GM12878 (cell line): ENCODE measurements around the gene CALR. TPM values are rescaled to one million over a fixed set of nuclear protein-coding genes. Genes with fewer than 3 reads are reported as not detected.

Source experiments
- CEBPZ ChIP-seq: fragments of 150-350 bp; IDR thresholded peaks from 2 replicates; pipeline ENCODE4 v1.6.1; 2016; ENCODE audit warnings: low read depth, low read length
- EP300 ChIP-seq, 2 experiments: fragments of 150-350 bp in 1 of 2; IDR thresholded peaks; 2 replicates each; pipeline ENCODE4 v1.6.1; 2011 to 2012; ENCODE audit warnings: low read depth in 2 of 2, low read length in 2 of 2, borderline replicate concordance in 1 of 2, improper control_type of control experiment in 1 of 2, inconsistent platforms in 1 of 2; ENCODE audit not compliant: control insufficient read depth in 1 of 2
- FOS ChIP-seq: IDR thresholded peaks from 3 replicates; pipeline ENCODE4 v1.6.1; 2011; ENCODE audit warnings: borderline replicate concordance; ENCODE audit not compliant: insufficient read length; ENCODE audit errors: extremely low read depth
- MLLT1 ChIP-seq: fragments of 450-650 bp; IDR thresholded peaks from 2 replicates; pipeline ENCODE4 v1.6.1; 2016; ENCODE audit warnings: mild to moderate bottlenecking
- RUNX3 ChIP-seq: IDR thresholded peaks from 2 replicates; pipeline ENCODE4 v1.6.1; 2012; ENCODE audit warnings: low read length, inconsistent platforms
- polyA plus RNA-seq, 11 experiments: library from polyadenylated mRNA; depleted of rRNA in 4 of 11; unstranded in 6 of 11; stranded (reverse) in 5 of 11; fragments of >200 nt; fragmentation: Nextera tagmentation in 4 of 11; fragmentation: Illumina TruSeq in 1 of 11; extraction: Ambion mirVana in 4 of 11; extraction: Trizol in 1 of 11; gene quantifications; 1 replicate in 1 of 11; 2 replicates in 10 of 11; pipeline versions ENCODE4 v1.2.1 to v1.2.3, GENCODE V29; 2011 to 2016; ENCODE audit warnings: inconsistent platforms in 2 of 11, missing spikeins in 2 of 11, low read depth in 1 of 11
- total RNA-seq, 4 experiments: library from RNA; depleted of rRNA in 3 of 4; stranded (reverse); fragments of >200 nt in 3 of 4; fragmentation: Illumina TruSeq in 1 of 4; extraction: Trizol in 1 of 4; gene quantifications; 2 replicates each; pipeline versions ENCODE4 v1.2.1 to v1.2.3, GENCODE V29; 2013 to 2021
- TF ChIP-seq, protein P1 (sequence below): fragments of 450-650 bp; IDR thresholded peaks from 2 replicates; pipeline ENCODE4 v1.6.1; 2017; ENCODE audit warnings: mild to moderate bottlenecking, moderate library complexity
- TF ChIP-seq, protein P2 (sequence below): IDR thresholded peaks from 2 replicates; pipeline ENCODE4 v1.6.1; 2011; ENCODE audit warnings: low read depth, low read length, improper control_type of control experiment, borderline replicate concordance

Gene CALR
- total and polyA plus RNA-seq, 10 of the 15 experiments (the other 5 are each of a cell fraction or from before 2014, with no cell fraction given) = 202 to 1,451 (median 749) TPM

- TF ChIP-seq MLLT1 (0 out of 2 replicates have a peak, but pooled peaks have one; percentile 34), EP300 (IDR thresholded peaks at IDR 0.05; ENCODE audit: borderline replicate concordance in 1 of 2, control insufficient read depth in 1 of 2, low read depth in 2 of 2, low read length in 2 of 2) (0 out of 4 replicates have a peak, but pooled peaks of 1 of the 2 experiments have one; percentile 2), RUNX3 (no peak), FOS (no peak), CEBPZ (no peak)
- TF ChIP-seq, protein P1, sequence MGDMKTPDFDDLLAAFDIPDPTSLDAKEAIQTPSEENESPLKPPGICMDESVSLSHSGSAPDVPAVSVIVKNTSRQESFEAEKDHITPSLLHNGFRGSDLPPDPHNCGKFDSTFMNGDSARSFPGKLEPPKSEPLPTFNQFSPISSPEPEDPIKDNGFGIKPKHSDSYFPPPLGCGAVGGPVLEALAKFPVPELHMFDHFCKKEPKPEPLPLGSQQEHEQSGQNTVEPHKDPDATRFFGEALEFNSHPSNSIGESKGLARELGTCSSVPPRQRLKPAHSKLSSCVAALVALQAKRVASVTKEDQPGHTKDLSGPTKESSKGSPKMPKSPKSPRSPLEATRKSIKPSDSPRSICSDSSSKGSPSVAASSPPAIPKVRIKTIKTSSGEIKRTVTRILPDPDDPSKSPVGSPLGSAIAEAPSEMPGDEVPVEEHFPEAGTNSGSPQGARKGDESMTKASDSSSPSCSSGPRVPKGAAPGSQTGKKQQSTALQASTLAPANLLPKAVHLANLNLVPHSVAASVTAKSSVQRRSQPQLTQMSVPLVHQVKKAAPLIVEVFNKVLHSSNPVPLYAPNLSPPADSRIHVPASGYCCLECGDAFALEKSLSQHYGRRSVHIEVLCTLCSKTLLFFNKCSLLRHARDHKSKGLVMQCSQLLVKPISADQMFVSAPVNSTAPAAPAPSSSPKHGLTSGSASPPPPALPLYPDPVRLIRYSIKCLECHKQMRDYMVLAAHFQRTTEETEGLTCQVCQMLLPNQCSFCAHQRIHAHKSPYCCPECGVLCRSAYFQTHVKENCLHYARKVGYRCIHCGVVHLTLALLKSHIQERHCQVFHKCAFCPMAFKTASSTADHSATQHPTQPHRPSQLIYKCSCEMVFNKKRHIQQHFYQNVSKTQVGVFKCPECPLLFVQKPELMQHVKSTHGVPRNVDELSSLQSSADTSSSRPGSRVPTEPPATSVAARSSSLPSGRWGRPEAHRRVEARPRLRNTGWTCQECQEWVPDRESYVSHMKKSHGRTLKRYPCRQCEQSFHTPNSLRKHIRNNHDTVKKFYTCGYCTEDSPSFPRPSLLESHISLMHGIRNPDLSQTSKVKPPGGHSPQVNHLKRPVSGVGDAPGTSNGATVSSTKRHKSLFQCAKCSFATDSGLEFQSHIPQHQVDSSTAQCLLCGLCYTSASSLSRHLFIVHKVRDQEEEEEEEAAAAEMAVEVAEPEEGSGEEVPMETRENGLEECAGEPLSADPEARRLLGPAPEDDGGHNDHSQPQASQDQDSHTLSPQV = no peak
- TF ChIP-seq, protein P2, sequence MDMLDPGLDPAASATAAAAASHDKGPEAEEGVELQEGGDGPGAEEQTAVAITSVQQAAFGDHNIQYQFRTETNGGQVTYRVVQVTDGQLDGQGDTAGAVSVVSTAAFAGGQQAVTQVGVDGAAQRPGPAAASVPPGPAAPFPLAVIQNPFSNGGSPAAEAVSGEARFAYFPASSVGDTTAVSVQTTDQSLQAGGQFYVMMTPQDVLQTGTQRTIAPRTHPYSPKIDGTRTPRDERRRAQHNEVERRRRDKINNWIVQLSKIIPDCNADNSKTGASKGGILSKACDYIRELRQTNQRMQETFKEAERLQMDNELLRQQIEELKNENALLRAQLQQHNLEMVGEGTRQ = peak; percentile 26; the same call in 1 of the 2 replicates
Measured at GRCh38 chr19:12937093-12937926, 1.1 kb upstream of the CALR start (continued).
